Bladder microvascular endothelial cell (primary cell): ENCODE results near the gene ABCA2. TPM values are rescaled to one million over a fixed set of nuclear protein-coding genes. Genes with fewer than 3 reads are reported as not detected.

Experiments
- total RNA-seq: library from RNA; depleted of rRNA; stranded (reverse); fragments of >200 nt; gene quantifications from 2 replicates; pipeline ENCODE4 v1.2.3, GENCODE V29; 2014

Gene ABCA2
- total RNA-seq, 1 donor from 2014 or later: 29.3 TPM

Other genes starting within 250 kb of the ABCA2 start
- gene TMEM141, start 236.9 kb downstream of the ABCA2 start, total RNA-seq: 50.7 and 53.7 TPM in 2 replicates
- 0.81 and 1.1 TPM in 2 replicates for gene CCDC183, start 231.9 kb downstream of the ABCA2 start, total RNA-seq
- gene RABL6, start 220.3 kb downstream of the ABCA2 start, total RNA-seq: 66.5 and 73.3 TPM in 2 replicates
- gene AJM1, start 185.8 kb downstream of the ABCA2 start, total RNA-seq: 0.65 and 1.4 TPM in 2 replicates
- gene PHPT1, start 178.8 kb downstream of the ABCA2 start, total RNA-seq: 211 and 268 TPM in 2 replicates
- gene MAMDC4, start 175.9 kb downstream of the ABCA2 start, total RNA-seq: 0.97 and 6.2 TPM in 2 replicates
- 350 and 489 TPM in 2 replicates for gene EDF1, start 161.9 kb downstream of the ABCA2 start, total RNA-seq
- gene TRAF2, start 141.7 kb downstream of the ABCA2 start, total RNA-seq: 20.9 and 35.2 TPM in 2 replicates
- gene FBXW5, start 83.5 kb downstream of the ABCA2 start, total RNA-seq: 151 and 202 TPM in 2 replicates
- 1.2 TPM in 1 of 2 replicates, not detected in the other for gene C8G, start 83.0 kb downstream of the ABCA2 start, total RNA-seq
- 0.19 TPM in 1 of 2 replicates, not detected in the other for gene LCN12, start 76.0 kb downstream of the ABCA2 start, total RNA-seq
- gene PTGDS, start 50.7 kb downstream of the ABCA2 start, total RNA-seq: 0.38 TPM in 1 of 2 replicates, not detected in the other
- gene LCNL1, start 45.2 kb downstream of the ABCA2 start, total RNA-seq: 0.06 TPM in 1 of 2 replicates, not detected in the other
- gene PAXX, start 35.8 kb downstream of the ABCA2 start, total RNA-seq: 7.7 and 10.7 TPM in 2 replicates
- gene CLIC3, start 31.7 kb downstream of the ABCA2 start, total RNA-seq: not detected in 2 replicates
- gene FUT7, start 3.9 kb upstream of the ABCA2 start, total RNA-seq: not detected in 2 replicates
- gene NPDC1, start 17.9 kb upstream of the ABCA2 start, total RNA-seq: 29.6 and 30.9 TPM in 2 replicates
- gene ENTPD2, start 25.8 kb upstream of the ABCA2 start, total RNA-seq: under 0.01 TPM in 1 of 2 replicates, not detected in the other
- 8.8 and 13.6 TPM in 2 replicates for gene SAPCD2, start 42.3 kb upstream of the ABCA2 start, total RNA-seq
- 12.1 and 23.3 TPM in 2 replicates for gene UAP1L1, start 49.3 kb upstream of the ABCA2 start, total RNA-seq
- 58.6 and 66.0 TPM in 2 replicates for gene MAN1B1, start 58.7 kb upstream of the ABCA2 start, total RNA-seq
- gene DPP7, start 86.5 kb upstream of the ABCA2 start, total RNA-seq: 77.9 and 85.8 TPM in 2 replicates
- gene GRIN1, start 110.9 kb upstream of the ABCA2 start, total RNA-seq: under 0.01 and 0.06 TPM in 2 replicates
- not detected in 2 replicates for gene LRRC26, start 141.8 kb upstream of the ABCA2 start, total RNA-seq
- gene TMEM210, start 143.8 kb upstream of the ABCA2 start, total RNA-seq: not detected in 2 replicates
- gene ANAPC2, start 160.3 kb upstream of the ABCA2 start, total RNA-seq: 21.0 and 37.3 TPM in 2 replicates
- gene SSNA1, start 160.4 kb upstream of the ABCA2 start, total RNA-seq: 96.5 and 111 TPM in 2 replicates
- gene TPRN, start 172.5 kb upstream of the ABCA2 start, total RNA-seq: 3.2 and 3.4 TPM in 2 replicates
- 17.2 and 23.9 TPM in 2 replicates for gene TMEM203, start 177.4 kb upstream of the ABCA2 start, total RNA-seq
- gene NDOR1, start 177.5 kb upstream of the ABCA2 start, total RNA-seq: 2.3 and 3.3 TPM in 2 replicates
- 0.16 and 0.31 TPM in 2 replicates for gene RNF208, start 194.0 kb upstream of the ABCA2 start, total RNA-seq
- gene CYSRT1, start 196.9 kb upstream of the ABCA2 start, total RNA-seq: 0.16 TPM in 1 of 2 replicates, not detected in the other
- not detected in 2 replicates for gene RNF224, start 199.3 kb upstream of the ABCA2 start, total RNA-seq
- gene SLC34A3, start 202.7 kb upstream of the ABCA2 start, total RNA-seq: not detected in 2 replicates
- gene TUBB4B, start 213.1 kb upstream of the ABCA2 start, total RNA-seq: 196 and 202 TPM in 2 replicates
- not detected in 2 replicates for gene STPG3, start 223.0 kb upstream of the ABCA2 start, total RNA-seq
- 63.6 and 66.1 TPM in 2 replicates for gene NELFB, start 227.1 kb upstream of the ABCA2 start, total RNA-seq
- 14.9 and 27.1 TPM in 2 replicates for gene TOR4A, start 249.5 kb upstream of the ABCA2 start, total RNA-seq